Frontal cortex (tissue), 4 donors: Measurements from ENCODE around the gene CPEB1. TPM values are rescaled to one million over a fixed set of nuclear protein-coding genes. Genes with fewer than 3 reads are reported as not detected.
"Not testable (repeated sequence)": the region's sequence is repeated elsewhere in the genome, so short reads cannot be mapped to it uniquely, and the experiment has no call there.

Source experiments
- DNase-seq, 2 donors: peaks; one replicate each; pipeline ENCODE4 v3.0.0; 2012; ENCODE audit warnings: low spot score in 2 of 2
- FAIRE-seq: peaks from 2 replicates; lab custom pipeline; 2012; peaks lifted over from hg19 to GRCh38; lab: Jason Lieb, UNC
- total RNA-seq: library from RNA; depleted of rRNA; stranded (reverse); fragments of >200 nt; gene quantifications from one replicate; pipeline ENCODE4 v1.2.3, GENCODE V29; 2014
- donor health status: control.
- donor health status: control.
- donor health status: control.

CPEB1 gene
- total RNA-seq, 1 donor from 2014 or later = 2.0 TPM

DNA sequence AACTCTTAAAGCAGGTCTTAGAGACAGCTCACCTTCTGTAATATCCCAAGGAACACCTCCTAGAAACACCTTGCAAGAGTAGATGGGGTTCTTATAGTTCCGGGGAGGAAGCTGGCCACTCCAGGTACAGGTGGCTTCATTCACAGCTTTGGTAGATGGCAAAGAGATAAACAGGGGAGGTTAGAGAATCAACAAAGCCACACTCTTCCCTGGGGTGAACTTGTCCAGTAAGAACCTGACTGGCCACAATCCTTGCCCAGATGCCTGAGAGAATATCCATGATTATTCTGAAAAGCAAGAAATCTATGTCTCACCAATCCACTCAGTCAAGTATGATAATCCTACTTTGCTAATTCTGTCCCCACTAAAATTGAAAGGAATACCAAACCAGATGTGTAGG is 93.3 kb downstream of the CPEB1 start:
- DNase-seq (no peak), FAIRE-seq (no peak)

GRCh38 chr15:82552861-82553260 is 94.3 kb downstream of the CPEB1 start:
- DNase-seq = no peak
- FAIRE-seq = no peak

DNA sequence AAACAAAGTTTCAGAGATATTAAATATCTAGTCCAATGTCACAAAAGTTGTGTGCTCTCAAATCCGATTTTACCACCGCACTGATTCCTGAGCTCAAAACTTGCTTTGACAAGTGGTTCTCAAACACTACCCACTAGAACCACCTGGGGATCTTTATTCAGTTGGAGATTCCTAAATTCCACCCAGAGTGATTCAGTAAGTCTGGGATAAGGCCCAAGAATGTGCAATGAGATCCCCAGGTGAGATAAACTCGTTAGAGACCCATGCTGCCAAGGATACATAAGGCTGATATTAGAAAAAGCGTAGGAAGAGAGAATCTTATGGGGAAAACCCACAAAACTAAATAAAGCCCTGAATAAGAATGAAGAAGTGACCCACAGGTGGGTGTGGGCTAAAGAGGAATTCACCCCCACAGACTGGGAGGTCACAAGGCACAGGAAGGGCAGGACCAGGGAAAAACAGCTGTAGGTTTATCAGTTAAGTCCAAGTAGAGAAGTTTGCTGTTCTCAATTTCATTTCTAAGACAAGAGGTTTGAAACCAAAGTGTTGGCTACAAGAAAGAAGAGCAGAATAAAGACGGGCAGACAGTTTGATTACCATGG is 95.4 kb downstream of the CPEB1 start:
- no peak for FAIRE-seq
- DNase-seq = no peak

DNA sequence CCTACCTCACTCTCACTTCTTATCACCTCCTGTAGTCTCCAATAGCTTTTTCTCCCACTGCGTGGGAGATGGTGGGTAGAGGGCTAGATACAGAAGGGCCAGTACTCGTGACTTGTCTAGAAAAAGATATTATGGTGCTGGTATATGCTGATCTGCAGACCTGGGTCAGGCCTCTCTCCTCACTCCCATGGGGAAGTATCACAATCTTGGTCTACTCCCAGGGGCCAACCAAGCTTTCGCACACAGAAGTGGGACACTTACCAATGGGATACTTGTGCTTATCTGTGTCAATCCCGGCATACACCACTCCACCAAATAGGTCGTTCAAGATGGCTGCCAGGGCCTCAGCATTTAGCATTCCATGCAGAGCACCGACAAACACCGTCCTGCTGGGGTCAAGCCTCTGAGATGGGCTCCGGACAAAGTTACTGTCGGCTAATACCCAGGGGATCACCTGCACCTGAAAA is 97.9 kb downstream of the CPEB1 start:
- no peak for DNase-seq
- no peak for FAIRE-seq

- FAIRE-seq = no peak
Observed at GRCh38 chr15:82548700-82549099, 98.5 kb downstream of the CPEB1 start.

DNA sequence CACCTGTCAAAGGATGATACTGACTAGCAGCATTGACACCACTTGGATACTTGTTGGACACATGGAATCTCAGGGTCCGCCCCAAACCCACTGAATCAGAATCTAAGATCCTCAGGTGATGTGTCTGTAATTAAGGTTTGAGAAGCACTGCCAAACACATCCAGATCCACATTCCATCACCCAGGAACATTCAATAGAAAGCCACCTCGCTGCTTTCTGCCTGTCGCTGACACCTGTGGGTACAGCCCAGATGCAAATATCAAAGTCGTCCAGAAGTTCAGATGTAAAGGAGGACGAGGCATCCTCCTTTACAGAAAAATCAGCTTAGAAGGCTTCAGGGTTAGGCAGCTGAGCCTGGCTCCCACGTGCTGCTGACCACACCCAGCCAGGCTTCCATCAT is 101.7 kb downstream of the CPEB1 start:
- no peak for FAIRE-seq
- DNase-seq = no peak

More at GRCh38 chr15:82548700-82549099, 98.5 kb downstream of the CPEB1 start:
- DNase-seq = no peak

DNA sequence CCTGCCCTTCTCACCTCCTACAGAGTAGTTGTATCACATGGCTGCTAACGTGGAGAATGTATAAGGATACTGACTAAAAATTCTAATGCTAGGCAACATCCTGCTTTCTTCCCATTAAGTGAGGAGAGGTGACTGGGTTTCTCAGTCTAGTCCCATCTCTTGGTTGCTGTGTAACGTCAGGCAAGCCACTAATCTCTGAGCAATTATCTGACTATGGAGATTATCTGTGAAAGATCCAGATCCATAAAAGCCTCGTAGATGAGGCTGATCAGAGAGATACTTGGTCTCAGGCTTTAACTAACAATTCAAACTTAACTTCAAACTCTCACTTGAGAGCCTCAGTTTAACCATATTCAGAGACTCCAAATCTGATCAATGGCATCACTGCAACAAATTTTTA is 102.2 kb downstream of the CPEB1 start:
- DNase-seq (no peak), FAIRE-seq (no peak)

DNA sequence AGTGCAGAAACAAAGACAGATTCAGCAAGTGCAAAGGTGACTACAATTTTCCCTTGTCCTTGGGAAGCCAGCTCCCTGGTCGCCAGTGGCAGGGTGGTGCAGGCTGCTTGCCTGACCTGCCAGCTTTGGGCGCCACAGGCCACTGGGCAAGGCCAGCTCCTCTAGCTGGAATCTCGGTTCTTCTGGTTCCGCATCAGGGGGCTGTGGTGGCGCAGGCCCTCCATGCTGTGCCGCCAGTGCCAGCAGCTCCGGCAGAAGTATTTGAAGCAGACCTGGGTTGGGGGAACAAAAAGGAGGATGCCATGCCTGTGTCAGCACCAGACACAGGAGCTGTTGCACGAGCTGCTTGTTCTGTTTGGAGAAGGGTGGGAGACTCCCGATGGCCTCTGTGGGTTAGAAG is 102.7 kb downstream of the CPEB1 start:
- DNase-seq (no peak), FAIRE-seq (no peak)

GRCh38 chr15:82543160-82543559 is 104.0 kb downstream of the CPEB1 start:
- DNase-seq = no peak
- FAIRE-seq = no peak

DNA sequence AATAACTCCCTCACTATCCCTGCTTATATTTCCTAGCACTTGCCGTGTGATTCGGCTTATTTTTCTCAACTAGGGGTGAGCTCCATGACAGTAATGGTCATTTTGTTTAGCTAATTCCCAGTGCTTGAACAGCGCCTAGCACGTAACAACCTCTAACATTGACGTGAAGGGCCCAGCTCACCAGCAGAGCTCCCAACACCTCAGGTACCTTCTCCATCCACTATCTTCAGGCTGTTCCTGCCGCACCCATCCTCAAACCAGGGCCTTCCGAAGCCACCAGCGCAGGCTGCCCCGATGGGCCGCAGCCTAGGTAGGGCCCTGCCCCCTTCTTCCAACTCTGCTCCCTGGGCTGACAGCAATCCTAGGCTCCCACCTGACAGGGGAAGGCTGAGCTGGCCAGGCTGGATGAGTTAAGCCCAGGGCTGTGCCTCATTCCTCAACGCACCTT is 106.2 kb downstream of the CPEB1 start:
- DNase-seq = no peak
- FAIRE-seq = no peak

GRCh38 chr15:82540055-82540983 is 106.8 kb downstream of the CPEB1 start, which contains the start of gene RPS17:
Gene RPS17 (minus strand): TSS chr15:82540457. CDS start chr15:82540428, 29 bp downstream.
- DNase-seq = peak; percentile 95 to 99
- no peak for FAIRE-seq

- peak in 1 of 2 donors; percentile 29 for DNase-seq
- no peak for FAIRE-seq
Observed at GRCh38 chr15:82539691-82540054, 107.5 kb downstream of the CPEB1 start.

GRCh38 chr15:82538961-82539690 is 108.0 kb downstream of the CPEB1 start:
- DNase-seq (no peak), FAIRE-seq (no peak)

GRCh38 chr15:82537351-82537908 is 109.7 kb downstream of the CPEB1 start:
- DNase-seq (no peak), FAIRE-seq (no peak)

- DNase-seq (no peak), FAIRE-seq (no peak)
Observed at GRCh38 chr15:82536409-82537350, 110.5 kb downstream of the CPEB1 start.

GRCh38 chr15:82535566-82536408 is 111.4 kb downstream of the CPEB1 start:
- DNase-seq (no peak), FAIRE-seq (no peak)

DNA sequence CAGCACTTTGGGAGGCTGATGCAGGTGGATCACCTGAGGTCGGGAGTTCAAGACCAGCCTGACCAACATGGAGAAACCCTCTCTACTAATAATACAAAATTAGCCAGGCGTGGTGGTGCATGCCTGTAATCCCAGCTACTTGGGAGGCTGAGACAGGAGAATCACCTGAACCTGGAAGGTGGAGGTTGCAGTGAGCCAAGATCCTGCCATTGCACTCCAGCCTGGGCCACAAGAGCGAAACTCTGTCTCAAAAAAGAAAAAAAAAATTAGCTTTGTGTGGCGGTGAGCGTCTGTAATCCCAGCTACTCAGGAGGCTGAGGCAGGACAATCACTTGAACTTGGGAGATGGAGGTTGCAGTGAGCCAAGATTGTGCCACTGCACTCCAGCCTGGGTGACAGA is 112.0 kb downstream of the CPEB1 start:
- FAIRE-seq, DNase-seq: not testable (repeated sequence)

DNA sequence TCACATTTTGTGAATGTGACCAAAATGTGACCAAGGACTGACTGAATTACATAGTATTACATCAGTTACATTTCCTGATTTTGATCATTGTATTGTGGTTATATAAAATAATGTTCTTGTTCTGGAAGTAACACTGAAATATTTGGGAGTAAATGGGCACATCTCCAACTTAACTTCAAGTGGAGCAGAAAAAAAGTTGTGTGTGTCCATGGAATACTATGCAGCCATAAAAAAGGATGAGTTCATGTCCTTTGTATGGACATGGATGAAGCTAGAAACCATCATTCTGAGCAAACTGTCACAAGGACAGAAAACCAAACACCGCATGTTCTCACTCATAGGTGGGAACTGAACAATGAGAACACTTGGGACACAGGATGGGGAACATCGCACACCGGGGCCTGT is 112.7 kb downstream of the CPEB1 start:
- FAIRE-seq, DNase-seq: not testable (repeated sequence)
